GM19463 (cell line): ENCODE measurements around the gene LRRN4CL.

Experiments used
- ATAC-seq: cut with Tn5 transposase; IDR thresholded peaks from one replicate; pipeline ENCODE4 v1.9.1; 2021; ENCODE audit warnings: mild to moderate bottlenecking, moderate library complexity; ENCODE audit not compliant: unreplicated experiment

Gene LRRN4CL

GRCh38 chr11:62648185-62648966, 41.0 kb downstream of the LRRN4CL start:
- ATAC-seq, result no peak

GRCh38 chr11:62647609-62648005, 41.7 kb downstream of the LRRN4CL start:
- no peak for ATAC-seq

- ATAC-seq, result no peak
Measured at GRCh38 chr11:62646825-62647608, 42.3 kb downstream of the LRRN4CL start.

GRCh38 chr11:62645946-62646824, 43.1 kb downstream of the LRRN4CL start, which contains the start of gene GANAB:
Gene GANAB, minus strand, starts transcription at chr11:62646613. Its CDS starts 14 bp downstream, at chr11:62646599.
- ATAC-seq, result peak; percentile 91

- ATAC-seq, result no peak
Measured at GRCh38 chr11:62645671-62645945, 43.7 kb downstream of the LRRN4CL start.

- ATAC-seq, result no peak
Measured at GRCh38 chr11:62644220-62644619, 45.1 kb downstream of the LRRN4CL start.
